Loucy (cell line): ENCODE measurements around the gene SAXO2.
"Not testable (repeated sequence)": the region's sequence is repeated elsewhere in the genome, so short reads cannot be mapped to it uniquely, and the experiment has no call there.

Experiments used
- H2AFZ ChIP-seq: fragments of 200-600 bp; sonication (generic); 2 replicates; pipeline ENCODE4 v1.6.0; 2016; ENCODE audit warnings: antibody characterized with exemption, mild to moderate bottlenecking, low read length, moderate library complexity
- H3F3A ChIP-seq: fragments of 200-600 bp; 2 replicates; pipeline ENCODE4 v1.6.0; 2016; ENCODE audit warnings: antibody characterized with exemption, low read depth, mild to moderate bottlenecking
- H3K27me3 ChIP-seq: fragments of 200-600 bp; sonication (generic); 2 replicates; pipeline ENCODE4 v1.6.1; 2014; ENCODE audit warnings: low read length, mild to moderate bottlenecking; ENCODE audit not compliant: insufficient read depth, poor library complexity, severe bottlenecking
- H3K36me3 ChIP-seq: fragments of 200-600 bp; sonication (generic); 2 replicates; pipeline ENCODE4 v1.6.1; 2016; ENCODE audit warnings: low read length; ENCODE audit not compliant: insufficient read depth
- H3K4me1 ChIP-seq: fragments of 200-600 bp; sonication (generic); 2 replicates; pipeline ENCODE4 v1.5.1; 2014; ENCODE audit warnings: low read length, mild to moderate bottlenecking; ENCODE audit not compliant: insufficient read depth, poor library complexity, severe bottlenecking
- H3K4me2 ChIP-seq: fragments of 200-600 bp; sonication (generic); 2 replicates; pipeline ENCODE4 v1.6.0; 2014; ENCODE audit warnings: antibody characterized with exemption, low read length, low read depth, mild to moderate bottlenecking; ENCODE audit not compliant: poor library complexity, severe bottlenecking
- H3K4me3 ChIP-seq: fragments of 200-600 bp; sonication (generic); 2 replicates; pipeline ENCODE4 v1.5.1; 2014; ENCODE audit warnings: low read length, mild to moderate bottlenecking, mixed read lengths; ENCODE audit not compliant: poor library complexity, severe bottlenecking
- H3K79me2 ChIP-seq: fragments of 200-600 bp; sonication (generic); 2 replicates; pipeline ENCODE4 v1.6.1; 2014; ENCODE audit warnings: low read length; ENCODE audit not compliant: insufficient read depth
- H3K9ac ChIP-seq: fragments of 200-600 bp; sonication (generic); 2 replicates; pipeline ENCODE4 v1.6.0; 2014; ENCODE audit warnings: mild to moderate bottlenecking, low read depth, low read length, moderate library complexity; ENCODE audit not compliant: poor library complexity, severe bottlenecking
- H3K9me2 ChIP-seq: fragments of 200-600 bp; sonication (generic); replicated peaks from 2 replicates; pipeline ENCODE4 v1.6.1; 2016; ENCODE audit warnings: low read depth, low read length, mixed read lengths
- H3K9me3 ChIP-seq: fragments of 200-600 bp; sonication (generic); 2 replicates; pipeline ENCODE4 v1.6.1; 2014; ENCODE audit warnings: mild to moderate bottlenecking, antibody characterized with exemption, low read length, low read depth; ENCODE audit not compliant: insufficient read depth
- H4K20me1 ChIP-seq: fragments of 200-600 bp; sonication (generic); 2 replicates; pipeline ENCODE4 v1.6.0; 2014; ENCODE audit warnings: antibody characterized with exemption, low read length, mild to moderate bottlenecking; ENCODE audit not compliant: insufficient read depth, poor library complexity, severe bottlenecking

SAXO2 gene

DNA sequence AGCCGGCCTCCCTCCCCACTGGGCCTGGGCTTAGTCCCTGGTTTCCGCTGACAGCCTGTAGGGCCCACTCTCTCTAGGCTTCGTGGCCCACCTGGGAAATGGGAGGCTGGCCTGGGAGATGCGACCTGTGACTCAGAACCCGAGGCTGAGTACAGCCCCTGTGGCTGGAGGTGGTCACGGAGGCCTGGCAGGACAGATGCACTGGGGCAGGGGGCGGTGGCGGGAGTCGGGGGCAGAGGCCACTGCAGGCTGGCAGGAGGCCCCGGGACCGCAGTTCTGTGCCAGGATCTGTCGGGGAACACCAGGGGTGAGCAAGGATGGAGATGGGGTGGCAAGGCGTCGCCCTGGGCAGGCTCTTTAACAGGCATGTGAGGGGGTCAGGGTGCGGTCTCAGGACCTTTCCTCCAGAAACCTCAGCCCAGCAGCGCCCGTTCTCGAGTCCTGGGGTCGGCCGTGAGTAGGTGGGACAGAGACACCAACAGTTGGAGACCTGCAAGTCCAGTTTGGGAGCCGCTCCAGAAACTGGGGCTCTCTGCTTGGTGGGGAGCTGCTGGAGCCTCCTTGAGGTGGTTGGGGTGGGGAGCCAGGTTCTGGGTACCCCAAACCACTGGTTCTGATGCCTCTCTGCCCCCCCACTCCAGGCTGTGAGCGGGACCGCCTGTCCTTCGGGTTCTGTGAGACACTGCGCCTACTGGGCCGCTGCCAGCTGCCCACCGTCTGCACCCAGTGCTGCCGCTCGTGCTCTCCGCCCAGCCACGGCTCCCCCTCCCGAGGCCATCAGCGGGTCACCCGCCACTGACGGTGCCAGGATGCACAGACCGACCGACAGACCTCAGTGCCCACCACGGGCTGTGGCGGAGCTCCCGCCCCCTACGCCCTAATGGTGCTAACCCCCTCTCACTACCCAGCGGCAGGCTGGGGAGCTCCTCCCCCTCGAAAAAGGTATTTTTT lies 71.3 kb downstream of the SAXO2 start:
- not testable (repeated sequence) for H3K79me2 ChIP-seq, H3K27me3 ChIP-seq, H3K4me1 ChIP-seq, H3F3A ChIP-seq, H3K9me2 ChIP-seq, H3K36me3 ChIP-seq, H3K4me2 ChIP-seq, H3K9ac ChIP-seq, H2AFZ ChIP-seq, H3K4me3 ChIP-seq, H4K20me1 ChIP-seq, H3K9me3 ChIP-seq
